ENCODE results near the gene PGF.
A peak's percentile ranks its signal among the peaks of the same experiment; 100 is the strongest.

Gene PGF

DNA sequence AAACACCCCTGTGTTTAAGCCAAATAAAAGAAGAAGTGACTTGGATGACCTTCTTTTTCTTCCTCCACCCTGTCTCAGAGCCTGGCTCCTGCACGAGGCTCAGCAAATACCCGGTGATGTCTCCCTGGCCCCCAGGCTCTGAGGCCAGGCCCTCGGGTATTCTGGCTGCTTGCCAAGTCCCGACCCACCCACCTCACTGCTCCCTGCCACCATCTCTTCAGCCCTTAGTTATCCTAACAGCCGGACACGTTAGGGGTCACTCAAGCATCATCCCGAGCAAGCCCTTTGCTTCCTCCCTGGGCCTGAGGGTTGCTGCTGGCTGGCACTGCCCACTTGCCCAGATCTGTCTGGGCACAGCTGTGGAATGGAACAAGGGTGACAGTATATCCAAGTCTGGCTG lies 39.6 kb downstream of the PGF start:
- H3K36me3 ChIP-seq (ENCODE audit: control insufficient read depth in 2 of 2, insufficient read depth in 1 of 2, low read length in 2 of 2): peaks cover 0 to 8% of the 10 kb centered on the region in 2 experiments; a peak in 2 of 3 replicates
- CTCF ChIA-PET: interaction anchor here (0.6 to 1.6 kb wide), 2 partner anchors 55 to 172 kb away, joined by 3 read pairs; no protein-coding TSS in a partner anchor
- no peaks in the 10 kb centered on the region for H3K9me3 ChIP-seq (ENCODE audit: control insufficient read depth, insufficient read depth, low read depth, low read length)
- TF ChIP-seq ZNF544 (tag by site-specific recombination; IDR thresholded peaks at IDR 0.05) (0 out of 2 replicates have a peak, but pooled peaks have one; percentile 32), ZNF670 (tag by site-specific recombination; IDR thresholded peaks at IDR 0.05; ENCODE audit: low read depth) (no peak), SP3 (tag by site-specific recombination; IDR thresholded peaks at IDR 0.05) (no peak)
- TF ChIP-seq, protein P1, sequence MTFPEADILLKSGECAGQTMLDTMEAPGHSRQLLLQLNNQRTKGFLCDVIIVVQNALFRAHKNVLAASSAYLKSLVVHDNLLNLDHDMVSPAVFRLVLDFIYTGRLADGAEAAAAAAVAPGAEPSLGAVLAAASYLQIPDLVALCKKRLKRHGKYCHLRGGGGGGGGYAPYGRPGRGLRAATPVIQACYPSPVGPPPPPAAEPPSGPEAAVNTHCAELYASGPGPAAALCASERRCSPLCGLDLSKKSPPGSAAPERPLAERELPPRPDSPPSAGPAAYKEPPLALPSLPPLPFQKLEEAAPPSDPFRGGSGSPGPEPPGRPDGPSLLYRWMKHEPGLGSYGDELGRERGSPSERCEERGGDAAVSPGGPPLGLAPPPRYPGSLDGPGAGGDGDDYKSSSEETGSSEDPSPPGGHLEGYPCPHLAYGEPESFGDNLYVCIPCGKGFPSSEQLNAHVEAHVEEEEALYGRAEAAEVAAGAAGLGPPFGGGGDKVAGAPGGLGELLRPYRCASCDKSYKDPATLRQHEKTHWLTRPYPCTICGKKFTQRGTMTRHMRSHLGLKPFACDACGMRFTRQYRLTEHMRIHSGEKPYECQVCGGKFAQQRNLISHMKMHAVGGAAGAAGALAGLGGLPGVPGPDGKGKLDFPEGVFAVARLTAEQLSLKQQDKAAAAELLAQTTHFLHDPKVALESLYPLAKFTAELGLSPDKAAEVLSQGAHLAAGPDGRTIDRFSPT (tag by site-specific recombination; IDR thresholded peaks at IDR 0.05): 0 out of 2 replicates have a peak, but pooled peaks have one; percentile 24
- no peak overlapping the region for H3K27ac ChIP-seq (ENCODE audit: extremely low read depth, low read depth, low read length)
- H3K4me3 ChIP-seq (ENCODE audit: low read depth, low read length): no peak overlapping the region
- no peaks in the 10 kb centered on the region for H3K4me1 ChIP-seq (ENCODE audit: control insufficient read depth, insufficient read depth, low read length)
- POLR2A ChIA-PET: no interaction called here

DNA sequence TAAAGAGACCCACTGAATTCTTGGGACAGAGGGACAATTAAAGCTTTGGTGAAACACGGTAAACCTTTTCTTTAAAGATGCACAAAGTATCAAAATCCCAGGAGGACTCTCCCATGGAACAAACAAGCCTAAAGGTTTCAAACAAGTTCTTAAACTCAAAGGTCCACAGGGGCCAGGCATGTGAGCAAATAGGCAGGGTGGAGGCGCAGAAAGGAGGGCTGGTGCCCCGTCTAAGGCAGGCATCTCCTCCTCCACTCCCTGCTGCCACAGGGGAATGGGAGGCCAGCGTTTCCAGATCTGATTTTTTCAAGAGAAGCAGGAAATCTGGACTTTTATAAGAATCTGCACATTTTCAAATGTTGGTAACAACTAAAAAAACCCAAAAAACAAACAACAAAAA lies 40.0 kb downstream of the PGF start:
- Histone ChIP-seq H3K36me3 (ENCODE audit: control insufficient read depth in 2 of 2, insufficient read depth in 1 of 2, low read length in 2 of 2) (peaks cover 0 to 8% of the 10 kb centered on the region in 2 experiments; a peak in 2 of 3 replicates), H3K9me3 (ENCODE audit: control insufficient read depth, insufficient read depth, low read depth, low read length) (no peaks in the 10 kb centered on the region), H3K4me1 (ENCODE audit: control insufficient read depth, insufficient read depth, low read length) (no peaks in the 10 kb centered on the region), H3K4me3 (ENCODE audit: low read depth, low read length) (no peak overlapping the region), H3K27ac (ENCODE audit: extremely low read depth, low read depth, low read length) (no peak overlapping the region)
- no peak for TF ChIP-seq ZBTB8A (tag by site-specific recombination; IDR thresholded peaks at IDR 0.05)
- no peak for TF ChIP-seq SETDB1 (IDR thresholded peaks at IDR 0.05; ENCODE audit: insufficient read length, low read length)
- no peak for TF ChIP-seq ZNF660 (tag by site-specific recombination; IDR thresholded peaks at IDR 0.05)
- TF ChIP-seq ZFP69B (tag by site-specific recombination; IDR thresholded peaks at IDR 0.05): no peak
- TF ChIP-seq ZNF501 (tag by site-specific recombination; IDR thresholded peaks at IDR 0.05): no peak
- TF ChIP-seq ZBTB20 (tag by site-specific recombination; IDR thresholded peaks at IDR 0.05): no peak
- TF ChIP-seq ZNF530 (tag by site-specific recombination; IDR thresholded peaks at IDR 0.05; ENCODE audit: low read depth): no peak
- TF ChIP-seq ZNF544 (tag by site-specific recombination; IDR thresholded peaks at IDR 0.05): no peak
- no peak for TF ChIP-seq ZFHX2 (tag by site-specific recombination; conservative IDR thresholded peaks at IDR 0.05)
- TF ChIP-seq, protein P2, sequence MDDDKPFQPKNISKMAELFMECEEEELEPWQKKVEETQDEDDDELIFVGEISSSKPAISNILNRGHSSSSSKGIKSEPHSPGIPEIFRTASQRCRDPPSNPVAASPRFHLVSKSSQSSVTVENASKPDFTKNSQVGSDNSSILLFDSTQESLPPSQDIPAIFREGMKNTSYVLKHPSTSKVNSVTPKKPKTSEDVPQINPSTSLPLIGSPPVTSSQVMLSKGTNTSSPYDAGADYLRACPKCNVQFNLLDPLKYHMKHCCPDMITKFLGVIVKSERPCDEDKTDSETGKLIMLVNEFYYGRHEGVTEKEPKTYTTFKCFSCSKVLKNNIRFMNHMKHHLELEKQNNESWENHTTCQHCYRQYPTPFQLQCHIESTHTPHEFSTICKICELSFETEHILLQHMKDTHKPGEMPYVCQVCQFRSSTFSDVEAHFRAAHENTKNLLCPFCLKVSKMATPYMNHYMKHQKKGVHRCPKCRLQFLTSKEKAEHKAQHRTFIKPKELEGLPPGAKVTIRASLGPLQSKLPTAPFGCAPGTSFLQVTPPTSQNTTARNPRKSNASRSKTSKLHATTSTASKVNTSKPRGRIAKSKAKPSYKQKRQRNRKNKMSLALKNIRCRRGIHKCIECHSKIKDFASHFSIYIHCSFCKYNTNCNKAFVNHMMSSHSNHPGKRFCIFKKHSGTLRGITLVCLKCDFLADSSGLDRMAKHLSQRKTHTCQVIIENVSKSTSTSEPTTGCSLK (tag by site-specific recombination; IDR thresholded peaks at IDR 0.05): no peak
- TF ChIP-seq ZNF292 (tag by site-specific recombination; IDR thresholded peaks at IDR 0.05; ENCODE audit: borderline replicate concordance, low read depth): no peak
- TF ChIP-seq, protein P3, sequence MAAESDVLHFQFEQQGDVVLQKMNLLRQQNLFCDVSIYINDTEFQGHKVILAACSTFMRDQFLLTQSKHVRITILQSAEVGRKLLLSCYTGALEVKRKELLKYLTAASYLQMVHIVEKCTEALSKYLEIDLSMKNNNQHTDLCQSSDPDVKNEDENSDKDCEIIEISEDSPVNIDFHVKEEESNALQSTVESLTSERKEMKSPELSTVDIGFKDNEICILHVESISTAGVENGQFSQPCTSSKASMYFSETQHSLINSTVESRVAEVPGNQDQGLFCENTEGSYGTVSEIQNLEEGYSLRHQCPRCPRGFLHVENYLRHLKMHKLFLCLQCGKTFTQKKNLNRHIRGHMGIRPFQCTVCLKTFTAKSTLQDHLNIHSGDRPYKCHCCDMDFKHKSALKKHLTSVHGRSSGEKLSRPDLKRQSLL (tag by site-specific recombination; IDR thresholded peaks at IDR 0.05): no peak
- TF ChIP-seq, protein P4, sequence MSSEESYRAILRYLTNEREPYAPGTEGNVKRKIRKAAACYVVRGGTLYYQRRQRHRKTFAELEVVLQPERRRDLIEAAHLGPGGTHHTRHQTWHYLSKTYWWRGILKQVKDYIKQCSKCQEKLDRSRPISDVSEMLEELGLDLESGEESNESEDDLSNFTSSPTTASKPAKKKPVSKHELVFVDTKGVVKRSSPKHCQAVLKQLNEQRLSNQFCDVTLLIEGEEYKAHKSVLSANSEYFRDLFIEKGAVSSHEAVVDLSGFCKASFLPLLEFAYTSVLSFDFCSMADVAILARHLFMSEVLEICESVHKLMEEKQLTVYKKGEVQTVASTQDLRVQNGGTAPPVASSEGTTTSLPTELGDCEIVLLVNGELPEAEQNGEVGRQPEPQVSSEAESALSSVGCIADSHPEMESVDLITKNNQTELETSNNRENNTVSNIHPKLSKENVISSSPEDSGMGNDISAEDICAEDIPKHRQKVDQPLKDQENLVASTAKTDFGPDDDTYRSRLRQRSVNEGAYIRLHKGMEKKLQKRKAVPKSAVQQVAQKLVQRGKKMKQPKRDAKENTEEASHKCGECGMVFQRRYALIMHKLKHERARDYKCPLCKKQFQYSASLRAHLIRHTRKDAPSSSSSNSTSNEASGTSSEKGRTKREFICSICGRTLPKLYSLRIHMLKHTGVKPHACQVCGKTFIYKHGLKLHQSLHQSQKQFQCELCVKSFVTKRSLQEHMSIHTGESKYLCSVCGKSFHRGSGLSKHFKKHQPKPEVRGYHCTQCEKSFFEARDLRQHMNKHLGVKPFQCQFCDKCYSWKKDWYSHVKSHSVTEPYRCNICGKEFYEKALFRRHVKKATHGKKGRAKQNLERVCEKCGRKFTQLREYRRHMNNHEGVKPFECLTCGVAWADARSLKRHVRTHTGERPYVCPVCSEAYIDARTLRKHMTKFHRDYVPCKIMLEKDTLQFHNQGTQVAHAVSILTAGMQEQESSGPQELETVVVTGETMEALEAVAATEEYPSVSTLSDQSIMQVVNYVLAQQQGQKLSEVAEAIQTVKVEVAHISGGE (tag by site-specific recombination; conservative IDR thresholded peaks at IDR 0.05; ENCODE audit: low read depth): no peak
- TF ChIP-seq ZNF175 (tag by site-specific recombination; IDR thresholded peaks at IDR 0.05): no peak
- TF ChIP-seq ZNF843 (tag by site-specific recombination; IDR thresholded peaks at IDR 0.05): no peak
- ChIA-PET CTCF (interaction anchor here (1.0 to 1.6 kb wide), 3 partner anchors 10 to 54 kb away, joined by 3 to 4 read pairs (median 3); no protein-coding TSS in a partner anchor), POLR2A (no interaction called here)
